GM12891 (cell line): ENCODE data around the gene FOSB.
"Not testable (repeated sequence)": the region's sequence is repeated elsewhere in the genome, so short reads cannot be mapped to it uniquely, and the experiment has no call there.

Experiments
- DNase-seq: peaks from one replicate; pipeline ENCODE4 v3.0.0; 2011; ENCODE audit warnings: low spot score; ENCODE audit not compliant: insufficient read length
- FAIRE-seq: peaks from 2 replicates; lab custom pipeline; 2011; peaks lifted over from hg19 to GRCh38; lab: Jason Lieb, UNC
- PAX5 ChIP-seq: IDR thresholded peaks from 2 replicates; pipeline ENCODE4 v1.6.1; 2011; ENCODE audit warnings: low read length, moderate library complexity, mild to moderate bottlenecking; ENCODE audit not compliant: insufficient read depth, severe bottlenecking
- POLR2A ChIP-seq: IDR thresholded peaks from 2 replicates; pipeline ENCODE4 v1.6.1; 2011; ENCODE audit warnings: low read depth, low read length, control low read depth
- POLR2AphosphoS5 ChIP-seq: IDR thresholded peaks from 2 replicates; pipeline ENCODE4 v1.6.1; 2011; ENCODE audit warnings: low read depth, low read length, control low read depth
- POU2F2 ChIP-seq: IDR thresholded peaks from 2 replicates; pipeline ENCODE4 v1.6.1; 2011; ENCODE audit warnings: low read depth, mild to moderate bottlenecking, control low read depth, low read length, moderate library complexity
- SPI1 ChIP-seq: IDR thresholded peaks from 2 replicates; pipeline ENCODE4 v1.6.1; 2011; ENCODE audit warnings: low read depth, low read length, control low read depth
- TAF1 ChIP-seq: IDR thresholded peaks from 2 replicates; pipeline ENCODE4 v1.6.1; 2011; ENCODE audit warnings: low read depth, low read length, control low read depth

The FOSB gene

GRCh38 chr19:45423589-45424190 is 44.1 kb upstream of the FOSB start, which contains the start of gene ERCC1:
Gene ERCC1, minus strand, starts transcription at chr19:45423917. Its CDS starts 543 bp downstream, at chr19:45423374.
- TF ChIP-seq TAF1 (peak; percentile 70), POLR2A (peak; percentile 57), POU2F2 (no peak; the same call in 1 of the 2 replicates), POLR2AphosphoS5 (peak; percentile 77)
- DNase-seq (peak; percentile 91), FAIRE-seq (peak; percentile 97)

GRCh38 chr19:45424191-45425058 is 43.4 kb upstream of the FOSB start:
- FAIRE-seq (no peak), DNase-seq (no peak)
- peak; percentile 28; the same call in 1 of the 2 replicates for TF ChIP-seq SPI1
- no peak for TF ChIP-seq POLR2AphosphoS5

DNA sequence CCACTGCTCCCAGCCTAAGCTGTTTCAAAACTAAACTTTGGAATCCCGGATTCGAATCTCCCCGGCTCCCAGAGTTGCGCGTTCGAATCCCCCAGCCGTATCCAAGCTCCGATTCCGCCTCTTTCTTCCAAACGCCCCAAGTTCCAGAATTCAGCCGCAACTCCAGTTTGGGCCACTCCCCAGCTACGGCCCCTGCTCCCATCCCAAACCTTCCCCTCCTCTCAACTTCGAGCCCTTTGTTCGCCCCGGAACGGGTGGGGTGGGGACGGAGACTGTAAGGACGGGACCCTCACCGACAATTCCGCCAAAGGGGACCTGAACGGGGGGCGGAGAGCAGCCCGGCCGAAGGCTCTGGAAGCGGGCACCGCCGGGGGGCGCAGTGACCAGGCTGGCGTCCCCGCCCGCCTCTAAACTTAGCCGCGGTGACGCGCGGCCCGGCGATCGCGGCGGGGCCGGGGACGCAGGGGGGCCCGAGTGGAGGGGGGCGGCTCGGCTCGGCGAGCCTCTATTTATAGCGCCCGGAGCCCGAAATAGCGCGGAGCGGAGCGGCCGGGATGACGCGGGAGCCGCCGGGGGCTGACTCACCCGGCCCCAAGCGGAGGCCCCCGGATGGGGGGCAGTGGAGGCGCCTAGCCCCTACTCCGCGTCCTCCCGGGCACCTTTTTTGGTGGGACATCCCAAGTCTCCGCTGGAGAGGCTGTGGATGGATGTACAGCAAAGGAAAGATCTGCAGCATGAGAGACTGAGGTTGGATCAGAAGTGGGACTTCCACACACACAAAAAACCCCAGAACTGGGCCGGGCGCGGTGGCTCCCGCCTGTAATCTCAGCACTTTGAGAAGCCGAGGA is 39.2 kb upstream of the FOSB start:
- DNase-seq (peak; percentile 44), FAIRE-seq (no peak)
- TF ChIP-seq PAX5 (no peak), POLR2AphosphoS5 (no peak), POU2F2 (no peak), POLR2A (no peak), TAF1 (no peak), SPI1 (no peak)

GRCh38 chr19:45429896-45430295 is 37.9 kb upstream of the FOSB start:
- not testable (repeated sequence) for DNase-seq, FAIRE-seq

- FAIRE-seq, result peak; percentile 38
- not testable (repeated sequence) for DNase-seq
Measured at GRCh38 chr19:45431008-45431407, 36.8 kb upstream of the FOSB start.

DNA sequence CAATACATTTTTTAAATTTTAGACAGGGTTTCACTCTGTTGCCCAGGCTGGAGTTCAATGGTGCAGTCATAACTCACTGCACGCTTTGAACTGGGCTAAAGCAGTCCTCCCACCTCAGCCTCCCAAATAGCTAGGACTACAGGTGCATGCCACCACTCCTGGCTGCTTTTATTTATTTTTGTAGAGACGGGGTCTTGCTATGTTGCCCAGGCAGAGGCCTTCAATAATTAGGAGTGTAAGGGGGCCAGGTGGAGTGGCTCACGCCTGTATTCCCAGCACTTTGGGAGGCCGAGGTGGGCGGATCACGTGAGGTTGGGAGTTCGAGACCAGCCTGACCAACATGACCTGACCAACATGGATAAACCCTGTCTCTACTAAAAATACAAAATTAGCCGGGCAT is 35.3 kb upstream of the FOSB start:
- FAIRE-seq, DNase-seq: not testable (repeated sequence)

- no peak for TF ChIP-seq TAF1
- TF ChIP-seq SPI1, result no peak
- TF ChIP-seq POU2F2, result no peak
- TF ChIP-seq PAX5, result no peak
- TF ChIP-seq POLR2A, result no peak
- FAIRE-seq (no peak), DNase-seq (no peak)
Measured at GRCh38 chr19:45437328-45437727, 30.5 kb upstream of the FOSB start.

DNA sequence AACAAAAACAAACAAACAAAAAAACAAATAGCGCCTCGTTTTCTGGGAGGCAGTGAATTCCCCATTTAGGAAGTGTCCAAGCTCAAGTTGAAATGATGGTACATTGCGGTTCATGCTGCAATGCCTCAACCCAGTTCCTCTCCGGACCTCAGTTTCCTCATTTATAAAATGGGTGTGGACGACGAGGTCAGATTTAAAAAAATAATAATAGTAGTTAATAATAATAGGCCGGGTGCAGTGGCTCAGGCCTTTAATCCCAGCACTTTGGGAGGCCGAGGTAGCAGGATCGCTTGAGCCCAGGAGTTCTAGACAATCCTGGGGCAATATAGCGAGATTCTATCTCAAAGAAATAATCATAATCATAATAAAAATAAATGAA is 28.6 kb upstream of the FOSB start:
- DNase-seq, result no peak
- TF ChIP-seq POLR2A, result no peak
- FAIRE-seq, result no peak

- TF ChIP-seq POU2F2 (no peak), PAX5 (no peak), POLR2AphosphoS5 (no peak), TAF1 (no peak), POLR2A (no peak), SPI1 (no peak)
- peak; percentile 86 for FAIRE-seq
- peak; percentile 78 for DNase-seq
Measured at GRCh38 chr19:45439569-45440258, 28.1 kb upstream of the FOSB start.

DNA sequence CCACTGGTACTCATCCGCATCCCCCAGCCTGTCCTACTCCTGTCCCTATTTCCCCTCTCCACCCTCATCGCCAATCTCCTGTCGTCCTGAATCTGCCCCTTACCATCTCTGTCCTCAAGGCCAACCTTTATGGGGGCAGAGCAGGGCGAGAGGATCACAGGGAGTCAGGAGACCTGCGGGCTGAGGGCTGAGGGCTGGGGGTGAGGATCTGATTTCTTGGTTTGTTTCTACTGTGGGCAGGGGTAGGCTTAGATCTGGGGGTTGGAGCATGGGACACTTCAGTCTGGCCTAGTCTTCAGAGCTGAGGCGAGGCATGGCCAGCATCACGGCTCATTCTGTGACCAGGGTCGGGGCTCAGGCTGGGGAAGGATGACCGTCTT is 27.5 kb upstream of the FOSB start:
- FAIRE-seq, result peak; percentile 38
- DNase-seq, result no peak
- TF ChIP-seq POLR2A, result no peak
- no peak for TF ChIP-seq PAX5
- TF ChIP-seq SPI1, result no peak
- no peak for TF ChIP-seq POLR2AphosphoS5
- TF ChIP-seq TAF1, result no peak
- TF ChIP-seq POU2F2, result no peak
